Measurements from ENCODE around the gene ARHGEF12. TPM values are rescaled to one million over a fixed set of nuclear protein-coding genes. Genes with fewer than 3 reads are reported as not detected.
A peak's percentile ranks its signal among the peaks of the same experiment; 100 is the strongest.

ARHGEF12 gene, protein sequence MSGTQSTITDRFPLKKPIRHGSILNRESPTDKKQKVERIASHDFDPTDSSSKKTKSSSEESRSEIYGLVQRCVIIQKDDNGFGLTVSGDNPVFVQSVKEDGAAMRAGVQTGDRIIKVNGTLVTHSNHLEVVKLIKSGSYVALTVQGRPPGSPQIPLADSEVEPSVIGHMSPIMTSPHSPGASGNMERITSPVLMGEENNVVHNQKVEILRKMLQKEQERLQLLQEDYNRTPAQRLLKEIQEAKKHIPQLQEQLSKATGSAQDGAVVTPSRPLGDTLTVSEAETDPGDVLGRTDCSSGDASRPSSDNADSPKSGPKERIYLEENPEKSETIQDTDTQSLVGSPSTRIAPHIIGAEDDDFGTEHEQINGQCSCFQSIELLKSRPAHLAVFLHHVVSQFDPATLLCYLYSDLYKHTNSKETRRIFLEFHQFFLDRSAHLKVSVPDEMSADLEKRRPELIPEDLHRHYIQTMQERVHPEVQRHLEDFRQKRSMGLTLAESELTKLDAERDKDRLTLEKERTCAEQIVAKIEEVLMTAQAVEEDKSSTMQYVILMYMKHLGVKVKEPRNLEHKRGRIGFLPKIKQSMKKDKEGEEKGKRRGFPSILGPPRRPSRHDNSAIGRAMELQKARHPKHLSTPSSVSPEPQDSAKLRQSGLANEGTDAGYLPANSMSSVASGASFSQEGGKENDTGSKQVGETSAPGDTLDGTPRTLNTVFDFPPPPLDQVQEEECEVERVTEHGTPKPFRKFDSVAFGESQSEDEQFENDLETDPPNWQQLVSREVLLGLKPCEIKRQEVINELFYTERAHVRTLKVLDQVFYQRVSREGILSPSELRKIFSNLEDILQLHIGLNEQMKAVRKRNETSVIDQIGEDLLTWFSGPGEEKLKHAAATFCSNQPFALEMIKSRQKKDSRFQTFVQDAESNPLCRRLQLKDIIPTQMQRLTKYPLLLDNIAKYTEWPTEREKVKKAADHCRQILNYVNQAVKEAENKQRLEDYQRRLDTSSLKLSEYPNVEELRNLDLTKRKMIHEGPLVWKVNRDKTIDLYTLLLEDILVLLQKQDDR (N-terminal part only)
- total RNA-seq = 21.6 and 23.8 TPM in 2 replicates
- total RNA-seq (2013) = 12.7 TPM
- 2.0 and 2.3 TPM in 2 replicates for polyA plus RNA-seq
- polyA minus RNA-seq = 5.4 and 7.9 TPM in 2 replicates

DNA sequence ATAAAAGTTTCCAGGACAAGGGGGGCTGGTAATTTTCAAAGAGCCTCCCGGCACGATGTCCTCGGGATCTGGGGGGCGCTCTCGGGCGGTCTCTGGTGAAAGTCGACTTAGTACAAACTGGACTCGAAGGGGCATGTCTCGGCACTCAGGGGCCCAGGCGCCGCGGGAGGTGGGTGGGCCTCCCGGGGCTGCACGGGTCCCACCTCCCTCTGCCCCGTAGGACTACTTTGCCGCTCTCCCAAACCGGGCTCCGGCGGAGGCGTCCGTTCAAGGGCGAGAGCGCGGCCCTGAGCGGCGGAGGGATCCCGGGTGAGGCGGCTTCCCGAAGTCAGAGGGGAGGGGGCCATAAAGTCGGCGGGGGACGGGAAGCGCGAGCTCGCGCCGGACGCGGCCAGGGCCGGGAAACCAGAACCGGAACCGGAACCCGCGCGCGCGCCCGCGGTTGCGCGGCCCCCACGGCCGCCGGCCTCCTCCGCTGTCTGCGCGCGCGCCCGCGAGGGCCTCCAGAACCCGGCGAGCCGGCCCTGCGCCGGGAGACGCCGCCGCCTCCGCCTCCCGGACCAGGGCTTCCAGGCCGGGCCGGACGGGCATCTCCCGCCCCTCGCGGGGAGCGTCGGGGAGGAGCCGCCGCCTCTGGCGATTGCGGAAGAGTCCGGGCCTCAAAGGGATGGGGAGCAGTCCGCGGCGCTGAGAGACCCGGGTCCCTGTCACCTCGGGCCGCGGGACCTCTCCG is at the start of gene ARHGEF12:
ARHGEF12 (plus strand) TSS at position 506 of the 733 bp plus-strand sequence. CDS start 831 bp downstream, outside the sequence.
- ChIA-PET CTCF (interaction anchor here (0.8 to 3.2 kb wide), 10 partner anchors 12 to 607 kb away, joined by 3 to 50 read pairs (median 3); partner anchors contain the start of genes GRIK4 and NECTIN1), POLR2A (no interaction called here)
- intact Hi-C loops (cut with micrococcal nuclease) = loop anchor here (5.0 to 10.0 kb wide), 4 partner anchors 89 to 959 kb away; partner anchors contain the start of genes GRIK4, NECTIN1 and SC5D
- peaks cover 0 to 46% (median 35%) of the 10 kb centered on the region in 4 experiments for H3K27me3 ChIP-seq (replicated peaks in 1 of 4; ENCODE audit: control extremely low read depth in 1 of 4, control insufficient read depth in 3 of 4, insufficient read depth in 4 of 4, low read length in 3 of 4)
- peak within 1 kb of the TSS; percentile 77 for H3K9ac ChIP-seq (ENCODE audit: low read length)
- H4K20me1 ChIP-seq (ENCODE audit: control insufficient read depth, insufficient read depth, low read length, poor library complexity, severe bottlenecking) = peaks cover 33% of the 10 kb centered on the region
- DNase-seq (peak; percentile 91), ATAC-seq (ENCODE audit: low read depth) (peak; percentile 70)
- Mint-ChIP-seq H3K9me3 (ENCODE audit: insufficient read depth) (no peaks in the 10 kb centered on the region), H3K4me1 (peaks cover 35% of the 10 kb centered on the region), H3K27ac (peak within 1 kb of the TSS; percentile 91), H3K27me3 (peaks cover 46% of the 10 kb centered on the region), H3K4me3 (peak within 1 kb of the TSS; percentile 93)
- whole genome bisulfite sequencing (ENCODE audit: insufficient coverage) = under 1% methylated on average over 92 of the region's 92 CpGs
- H3K79me2 ChIP-seq (ENCODE audit: control insufficient read depth, insufficient read depth, low read length) = peaks cover 17% of the 10 kb centered on the region
- peaks cover 22 to 35% of the 10 kb centered on the region in 2 donors for H3K4me1 ChIP-seq (ENCODE audit: control insufficient read depth in 2 of 2, insufficient read depth in 2 of 2, low read length in 2 of 2)
- H3K27ac ChIP-seq (ENCODE audit: low read length in 2 of 2) = peak within 1 kb of the TSS; percentile 44 to 56
- peak within 1 kb of the TSS; percentile 42 to 77 (median 75) for H3K4me3 ChIP-seq (ENCODE audit: control extremely low read depth in 1 of 5, extremely low read depth in 1 of 5, insufficient read depth in 1 of 5, low read depth in 2 of 5, low read length in 4 of 5)
- TF ChIP-seq EZH2 (IDR thresholded peaks at IDR 0.05; ENCODE audit: borderline replicate concordance, insufficient read depth, low read depth, low read length, poor library complexity, severe bottlenecking) = no peak
- TF ChIP-seq, protein P1, sequence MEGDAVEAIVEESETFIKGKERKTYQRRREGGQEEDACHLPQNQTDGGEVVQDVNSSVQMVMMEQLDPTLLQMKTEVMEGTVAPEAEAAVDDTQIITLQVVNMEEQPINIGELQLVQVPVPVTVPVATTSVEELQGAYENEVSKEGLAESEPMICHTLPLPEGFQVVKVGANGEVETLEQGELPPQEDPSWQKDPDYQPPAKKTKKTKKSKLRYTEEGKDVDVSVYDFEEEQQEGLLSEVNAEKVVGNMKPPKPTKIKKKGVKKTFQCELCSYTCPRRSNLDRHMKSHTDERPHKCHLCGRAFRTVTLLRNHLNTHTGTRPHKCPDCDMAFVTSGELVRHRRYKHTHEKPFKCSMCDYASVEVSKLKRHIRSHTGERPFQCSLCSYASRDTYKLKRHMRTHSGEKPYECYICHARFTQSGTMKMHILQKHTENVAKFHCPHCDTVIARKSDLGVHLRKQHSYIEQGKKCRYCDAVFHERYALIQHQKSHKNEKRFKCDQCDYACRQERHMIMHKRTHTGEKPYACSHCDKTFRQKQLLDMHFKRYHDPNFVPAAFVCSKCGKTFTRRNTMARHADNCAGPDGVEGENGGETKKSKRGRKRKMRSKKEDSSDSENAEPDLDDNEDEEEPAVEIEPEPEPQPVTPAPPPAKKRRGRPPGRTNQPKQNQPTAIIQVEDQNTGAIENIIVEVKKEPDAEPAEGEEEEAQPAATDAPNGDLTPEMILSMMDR (IDR thresholded peaks at IDR 0.05) = no peak
- peaks cover 0 to 2% (median 0%) of the 10 kb centered on the region in 3 donors for H3K9me3 ChIP-seq (ENCODE audit: control extremely low read depth in 1 of 3, control insufficient read depth in 2 of 3, insufficient read depth in 1 of 3, low read length in 2 of 3)
- H3K36me3 ChIP-seq (replicated peaks in 1 of 2; ENCODE audit: control extremely low read depth in 1 of 2, control insufficient read depth in 1 of 2, extremely low read depth in 1 of 2, insufficient read depth in 2 of 2, low read length in 1 of 2) = no peaks in the 10 kb centered on the region
- peak within 1 kb of the TSS; percentile 82 for H2AFZ ChIP-seq (ENCODE audit: insufficient read depth, low read depth, low read length, poor library complexity, severe bottlenecking)
- peak within 1 kb of the TSS; percentile 97 for H3K4me2 ChIP-seq (replicated peaks; ENCODE audit: low read depth, low read length, poor library complexity, severe bottlenecking)
